GM12878 (cell line): ENCODE data around the gene MSH3. TPM values are rescaled to one million over a fixed set of nuclear protein-coding genes. Genes with fewer than 3 reads are reported as not detected.

ENCODE experiments used
- ATAC-seq: fragments of 200-7000 bp; cut with Tn5 transposase; 3 replicates; pipeline ENCODE4 v1.9.1; 2020; ENCODE audit warnings: mild to moderate bottlenecking, moderate library complexity
- BruUV-seq: library from RNA; stranded (reverse); fragments of 400-500 nt; replicated peaks from 2 replicates; lab custom pipeline; 2021; lab: Mats Ljungman, UMichigan
- CTCF ChIA-PET: fragments of 300-600 bp; sonication (Branson Sonifier 250); formaldehyde crosslinking; extraction: SDS; loops from one replicate; lab custom pipeline; 2021; ENCODE audit warnings: inconsistent platforms; lab: Yijun Ruan, JAX
- POLR2A ChIA-PET: fragments of 350-600 bp; formaldehyde crosslinking; extraction: SDS; loops from one replicate; lab custom pipeline; 2021; ENCODE audit warnings: inconsistent platforms; lab: Charles Lee
- RAD21 ChIA-PET: fragments of 300-600 bp; sonication (Branson Sonifier 250); formaldehyde crosslinking; loops from one replicate; lab custom pipeline; 2023; ENCODE audit warnings: antibody characterized with exemption; ENCODE audit not compliant: unreplicated experiment; lab: Charles Lee
- SMC1A ChIA-PET: fragments of 300-600 bp; sonication (Branson Sonifier 250); formaldehyde crosslinking; loops from one replicate; lab custom pipeline; 2023; ENCODE audit not compliant: unreplicated experiment, uncharacterized antibody; lab: Charles Lee
- DNase-seq: peaks from one replicate; pipeline ENCODE4 v3.0.0-alpha.2; 2011; ENCODE audit warnings: low read depth, low spot score
- FAIRE-seq: peaks from 3 replicates; lab custom pipeline; 2011; peaks lifted over from hg19 to GRCh38; lab: Jason Lieb, UNC
- H2AFZ ChIP-seq: 2 replicates; pipeline ENCODE4 v1.6.0; 2011; ENCODE audit warnings: low read depth, low read length, control low read depth; ENCODE audit not compliant: control insufficient read depth
- H3K27ac ChIP-seq: 2 replicates; pipeline ENCODE4 v1.5.1; 2011; ENCODE audit warnings: control low read depth; ENCODE audit not compliant: control insufficient read depth, insufficient read depth
- H3K27me3 ChIP-seq, 2 experiments: replicated peaks in 1 of 2; 2 replicates each; pipeline versions ENCODE4 v1.6.0 to v1.6.1; 2011; ENCODE audit warnings: low read length in 1 of 2; ENCODE audit not compliant: control insufficient read depth in 2 of 2, insufficient read depth in 2 of 2
- H3K36me3 ChIP-seq, 2 experiments: 2 replicates each; pipeline ENCODE4 v1.5.1; 2011; ENCODE audit warnings: low read length in 1 of 2; ENCODE audit not compliant: control insufficient read depth in 2 of 2, insufficient read depth in 2 of 2
- H3K4me1 ChIP-seq: 2 replicates; pipeline ENCODE4 v1.6.1; 2011; ENCODE audit warnings: mild to moderate bottlenecking, low read length, moderate library complexity, mixed read lengths; ENCODE audit not compliant: control insufficient read depth, insufficient read depth
- H3K4me2 ChIP-seq: 2 replicates; pipeline ENCODE4 v1.6.0; 2011; ENCODE audit warnings: control low read depth; ENCODE audit not compliant: control insufficient read depth, insufficient read depth
- H3K4me3 ChIP-seq: fragments of 200-600 bp; sonication (generic); 2 replicates; pipeline ENCODE4 v1.5.1; 2016
- H3K79me2 ChIP-seq: 2 replicates; pipeline ENCODE4 v1.6.0; 2011; ENCODE audit warnings: low read length; ENCODE audit not compliant: control insufficient read depth, insufficient read depth
- H3K9ac ChIP-seq: 2 replicates; pipeline ENCODE4 v1.8.0; 2011; ENCODE audit warnings: low read length, control low read depth, mixed read lengths; ENCODE audit not compliant: control insufficient read depth, insufficient read depth
- H3K9me3 ChIP-seq: replicated peaks from 3 replicates; pipeline ENCODE4 v1.5.1; 2011; ENCODE audit warnings: mild to moderate bottlenecking, low read length; ENCODE audit not compliant: control insufficient read depth, insufficient read depth
- H4K20me1 ChIP-seq: 2 replicates; pipeline ENCODE4 v1.6.0; 2011; ENCODE audit not compliant: control insufficient read depth, insufficient read depth
- CUX1 ChIP-seq: IDR thresholded peaks from 2 replicates; pipeline ENCODE4 v1.6.1; 2012; ENCODE audit warnings: improper control_type of control experiment, low read depth, low read length; ENCODE audit not compliant: insufficient replicate concordance
- E2F4 ChIP-seq: IDR thresholded peaks from 2 replicates; pipeline ENCODE4 v1.6.1; 2012; ENCODE audit warnings: low read depth, low read length, improper control_type of control experiment
- IKZF1 ChIP-seq: fragments of 450-650 bp; conservative IDR thresholded peaks from 2 replicates; pipeline ENCODE4 v1.6.1; 2017; ENCODE audit warnings: antibody characterized with exemption, mild to moderate bottlenecking
- JUND ChIP-seq: IDR thresholded peaks from 2 replicates; pipeline ENCODE4 v1.6.1; 2012; ENCODE audit warnings: low read depth, mild to moderate bottlenecking, low read length, improper control_type of control experiment, moderate library complexity
- KLF5 ChIP-seq: fragments of 450-650 bp; IDR thresholded peaks from 2 replicates; pipeline ENCODE4 v1.6.1; 2014; ENCODE audit warnings: mild to moderate bottlenecking; ENCODE audit not compliant: partially characterized antibody
- POLR2AphosphoS2 ChIP-seq: IDR thresholded peaks from 2 replicates; pipeline ENCODE4 v1.6.1; 2011; ENCODE audit warnings: low read depth, mild to moderate bottlenecking, low read length, improper control_type of control experiment, moderate library complexity
- POLR2AphosphoS5 ChIP-seq: IDR thresholded peaks from 2 replicates; pipeline ENCODE4 v1.6.1; 2011; ENCODE audit warnings: mild to moderate bottlenecking, low read length, inconsistent platforms
- RAD21 ChIP-seq: IDR thresholded peaks from 2 replicates; pipeline ENCODE4 v1.6.1; 2011; ENCODE audit warnings: mild to moderate bottlenecking, low read depth, low read length, moderate library complexity; ENCODE audit not compliant: insufficient read depth
- RB1 ChIP-seq: fragments of 450-650 bp; formaldehyde crosslinking; IDR thresholded peaks from 2 replicates; pipeline ENCODE4 v1.6.1; 2017; ENCODE audit warnings: mild to moderate bottlenecking, borderline replicate concordance
- SMAD5 ChIP-seq: IDR thresholded peaks from 2 replicates; pipeline ENCODE4 v1.6.1; 2016; ENCODE audit warnings: antibody characterized with exemption, low read depth
- SUZ12 ChIP-seq: fragments of 200-600 bp; sonication (generic); IDR thresholded peaks from one replicate; pipeline ENCODE4 v1.6.1; 2018; ENCODE audit warnings: antibody characterized with exemption, mild to moderate bottlenecking; ENCODE audit not compliant: unreplicated experiment
- TCF3 ChIP-seq: IDR thresholded peaks from 2 replicates; pipeline ENCODE4 v1.6.1; 2012; ENCODE audit warnings: low read depth, mild to moderate bottlenecking, low read length, borderline replicate concordance; ENCODE audit not compliant: insufficient read depth
- WGBS: methylation state at CpG from one replicate; pipeline ENCODE4 v1.1.6; 2016; ENCODE audit warnings: low lambda C conversion rate; ENCODE audit not compliant: insufficient replicate concordance, insufficient coverage; ENCODE audit errors: missing lambda C conversion rate; 5-methylcytosine and 5-hydroxymethylcytosine counted together
- in situ Hi-C: fragments of 300-500 bp; cut with MboI; formaldehyde crosslinking; loops from 9 replicates; pipeline ENCODE4 v1.14.3; 2018; ENCODE audit warnings: mixed read lengths
- intact Hi-C: fragments of 100-400 bp; cut with micrococcal nuclease; formaldehyde crosslinking; loops from one replicate; pipeline ENCODE4 v1.14.2; 2022; ENCODE audit not compliant: unreplicated experiment
- polyA plus RNA-seq, 11 experiments: library from polyadenylated mRNA; depleted of rRNA in 4 of 11; unstranded in 6 of 11; stranded (reverse) in 5 of 11; fragments of >200 nt; fragmentation: Nextera tagmentation in 4 of 11; fragmentation: Illumina TruSeq in 1 of 11; extraction: Ambion mirVana in 4 of 11; extraction: Trizol in 1 of 11; gene quantifications; 1 replicate in 1 of 11; 2 replicates in 10 of 11; pipeline versions ENCODE4 v1.2.1 to v1.2.3, GENCODE V29; 2011 to 2016; ENCODE audit warnings: inconsistent platforms in 2 of 11, missing spikeins in 2 of 11, low read depth in 1 of 11
- total RNA-seq, 4 experiments: library from RNA; depleted of rRNA in 3 of 4; stranded (reverse); fragments of >200 nt in 3 of 4; fragmentation: Illumina TruSeq in 1 of 4; extraction: Trizol in 1 of 4; gene quantifications; 2 replicates each; pipeline versions ENCODE4 v1.2.1 to v1.2.3, GENCODE V29; 2013 to 2021

MSH3 gene
- total and polyA plus RNA-seq, 10 of the 15 experiments (the other 5 are each of a cell fraction or from before 2014, with no cell fraction given) = 4.7 to 17.5 (median 12.2) TPM

GRCh38 chr5:80905405-80905804 is 251.0 kb downstream of the MSH3 start:
- ChIA-PET POLR2A (no interaction called here), CTCF (interaction anchor here (0.6 kb wide), 1 partner anchor 48 kb away, joined by 3 read pairs; no protein-coding TSS in a partner anchor), SMC1A (interaction anchor here (0.8 kb wide), 1 partner anchor 247 kb away, joined by 3 read pairs; no protein-coding TSS in a partner anchor), RAD21 (no interaction called here)
- Histone ChIP-seq H3K9me3 (no peaks in the 10 kb centered on the region; the same call in 2 of the 3 replicates), H3K4me1 (peaks cover 3% of the 10 kb centered on the region; the same call in 1 of the 2 replicates), H3K36me3 (no peaks in the 10 kb centered on the region), H2AFZ (no peak overlapping the region), H3K79me2 (no peaks in the 10 kb centered on the region), H3K9ac (no peak overlapping the region), H3K27me3 (no peaks in the 10 kb centered on the region), H3K4me3 (no peak overlapping the region), H3K4me2 (no peak overlapping the region), H3K27ac (no peak overlapping the region), H4K20me1 (no peaks in the 10 kb centered on the region)
- no peak for ATAC-seq
- TF ChIP-seq POLR2AphosphoS5 (no peak), E2F4 (no peak), SUZ12 (no peak)
- BruUV-seq = no TSS peak
- FAIRE-seq = no peak
- intact Hi-C loops = no loop called here
- DNase-seq = no peak
- in situ Hi-C loops = no loop called here
- 100% methylated on average over 1 of the region's 1 CpG for WGBS

- Histone ChIP-seq H4K20me1 (no peaks in the 10 kb centered on the region), H3K4me1 (no peaks in the 10 kb centered on the region), H3K9me3 (no peaks in the 10 kb centered on the region), H3K27ac (no peak overlapping the region), H3K9ac (no peak overlapping the region), H2AFZ (no peak overlapping the region), H3K4me2 (no peak overlapping the region), H3K4me3 (no peak overlapping the region), H3K36me3 (no peaks in the 10 kb centered on the region), H3K27me3 (no peaks in the 10 kb centered on the region), H3K79me2 (no peaks in the 10 kb centered on the region)
- FAIRE-seq (no peak), DNase-seq (no peak), ATAC-seq (no peak)
- intact Hi-C loops (no loop called here), in situ Hi-C loops (no loop called here)
- CTCF ChIA-PET = no interaction called here
- SMC1A ChIA-PET = no interaction called here
- RAD21 ChIA-PET = no interaction called here
- POLR2A ChIA-PET = no interaction called here
- no TSS peak for BruUV-seq
- 68% methylated on average over 3 of the region's 3 CpGs for WGBS
- no peak for TF ChIP-seq KLF5
- TF ChIP-seq POLR2AphosphoS5 = no peak
- no peak for TF ChIP-seq IKZF1
- TF ChIP-seq POLR2AphosphoS2 = no peak
- no peak for TF ChIP-seq JUND
- TF ChIP-seq CUX1 = no peak
- no peak for TF ChIP-seq RAD21
- TF ChIP-seq TCF3 = no peak
- no peak for TF ChIP-seq RB1
- TF ChIP-seq SMAD5 = no peak
Observed at GRCh38 chr5:80912479-80912878, 258.0 kb downstream of the MSH3 start.
